Activated CD8-positive, alpha-beta T cell treated with anti-CD3 and anti-CD28 coated beads for 36 hours (primary cell): ENCODE data around the gene RNF4. TPM values are rescaled to one million over a fixed set of nuclear protein-coding genes. Genes with fewer than 3 reads are reported as not detected.

ENCODE experiments used
- ATAC-seq: fragments of 200-7000 bp; cut with Tn5 transposase; one replicate; pipeline ENCODE4 v1.10.0; 2021; ENCODE audit warnings: mild to moderate bottlenecking, moderate library complexity
- CTCF ChIA-PET: fragments of 350-600 bp; sonication (Branson Sonifier 250); formaldehyde crosslinking; loops from one replicate; lab custom pipeline; 2021; ENCODE audit warnings: antibody characterized with exemption; lab: Charles Lee
- POLR2A ChIA-PET: fragments of 350-600 bp; sonication (Branson Sonifier 250); formaldehyde crosslinking; loops from one replicate; lab custom pipeline; 2021; ENCODE audit warnings: antibody characterized with exemption; lab: Charles Lee
- DNase-seq: peaks from one replicate; pipeline ENCODE4 v3.0.0-alpha.2; 2020
- H3K27ac Mint-ChIP-seq: one replicate; pipeline ENCODE4 v1.8.0; 2021; ENCODE audit warnings: mild to moderate bottlenecking, mixed read lengths
- H3K27me3 Mint-ChIP-seq: one replicate; pipeline ENCODE4 v1.8.0; 2021; ENCODE audit warnings: mixed read lengths
- H3K36me3 Mint-ChIP-seq: one replicate; pipeline ENCODE4 v1.8.0; 2021; ENCODE audit warnings: low read depth, mixed read lengths
- H3K4me1 Mint-ChIP-seq: one replicate; pipeline ENCODE4 v1.8.0; 2021; ENCODE audit warnings: low read depth, mixed read lengths
- H3K4me3 Mint-ChIP-seq: one replicate; pipeline ENCODE4 v1.8.0; 2021; ENCODE audit warnings: mild to moderate bottlenecking, moderate library complexity, mixed read lengths
- H3K9me3 Mint-ChIP-seq: one replicate; pipeline ENCODE4 v1.8.0; 2021; ENCODE audit warnings: mixed read lengths
- CTCF ChIP-seq: fragments of 200-600 bp; IDR thresholded peaks from one replicate; pipeline ENCODE4 v1.8.0; 2022; ENCODE audit warnings: antibody characterized with exemption, mild to moderate bottlenecking
- intact Hi-C: fragments of 100-400 bp; cut with micrococcal nuclease; formaldehyde crosslinking; loops from one replicate; pipeline ENCODE4 v1.10.0; 2022
- total RNA-seq, 2 experiments: library from RNA; stranded (reverse); gene quantifications; one replicate each; pipeline ENCODE4 v1.2.3, GENCODE V29; 2021

The RNF4 gene
- total RNA-seq, 2 experiments from 2014 or later: 94.6 to 96.2 TPM

- ChIA-PET CTCF (interaction anchor here (0.6 to 1.3 kb wide), 3 partner anchors 8 to 247 kb away, joined by 3 to 4 read pairs (median 4); no protein-coding TSS in a partner anchor), POLR2A (interaction anchor here (0.8 kb wide), 1 partner anchor 12 kb away, joined by 3 read pairs; no protein-coding TSS in a partner anchor)
- ATAC-seq (no peak), DNase-seq (no peak)
- TF ChIP-seq CTCF: no peak
- intact Hi-C loops: loop anchor here (10.0 kb wide), 1 partner anchor 235 kb away; no protein-coding TSS in a partner anchor
- Mint-ChIP-seq H3K4me1 (no peaks in the 10 kb centered on the region), H3K27ac (no peak overlapping the region), H3K27me3 (no peaks in the 10 kb centered on the region), H3K4me3 (no peak overlapping the region), H3K9me3 (no peaks in the 10 kb centered on the region), H3K36me3 (no peaks in the 10 kb centered on the region)
These were observed 19.2 kb upstream of the RNF4 start for GRCh38 chr4:2449511-2450392.

- ATAC-seq (no peak), DNase-seq (no peak)
- intact Hi-C loops: no loop called here
- no peaks in the 10 kb centered on the region for H3K27me3 Mint-ChIP-seq
- H3K4me3 Mint-ChIP-seq: no peak overlapping the region
- no peak for TF ChIP-seq CTCF
- no peaks in the 10 kb centered on the region for H3K9me3 Mint-ChIP-seq
- CTCF ChIA-PET: interaction anchor here (0.9 to 1.7 kb wide), 2 partner anchors 9 kb away, joined by 4 to 5 read pairs; no protein-coding TSS in a partner anchor
- H3K27ac Mint-ChIP-seq: no peak overlapping the region
- H3K36me3 Mint-ChIP-seq: no peaks in the 10 kb centered on the region
- POLR2A ChIA-PET: interaction anchor here (0.8 to 1.8 kb wide), 2 partner anchors 11 to 18 kb away, joined by 3 to 7 read pairs; partner anchors contain the start of gene RNF4
- no peaks in the 10 kb centered on the region for H3K4me1 Mint-ChIP-seq
These were observed 18.4 kb upstream of the RNF4 start for GRCh38 chr4:2450394-2451035.

GRCh38 chr4:2451036-2451520 lies 17.8 kb upstream of the RNF4 start:
- ChIA-PET CTCF (interaction anchor here (1.7 kb wide), 1 partner anchor 9 kb away, joined by 5 read pairs; no protein-coding TSS in a partner anchor), POLR2A (interaction anchor here (1.8 kb wide), 1 partner anchor 18 kb away, joined by 7 read pairs; the partner anchor contains the start of gene RNF4)
- Mint-ChIP-seq H3K4me1 (no peaks in the 10 kb centered on the region), H3K27me3 (no peaks in the 10 kb centered on the region), H3K36me3 (no peaks in the 10 kb centered on the region), H3K4me3 (no peak overlapping the region), H3K27ac (no peak overlapping the region), H3K9me3 (no peaks in the 10 kb centered on the region)
- intact Hi-C loops: no loop called here
- TF ChIP-seq CTCF: no peak
- ATAC-seq: no peak
- no peak for DNase-seq

- DNase-seq (no peak), ATAC-seq (no peak)
- Mint-ChIP-seq H3K36me3 (no peaks in the 10 kb centered on the region), H3K27ac (no peak overlapping the region), H3K4me3 (no peak overlapping the region), H3K9me3 (no peaks in the 10 kb centered on the region), H3K4me1 (no peaks in the 10 kb centered on the region), H3K27me3 (no peaks in the 10 kb centered on the region)
- intact Hi-C loops: no loop called here
- no peak for TF ChIP-seq CTCF
- POLR2A ChIA-PET: interaction anchor here (1.8 kb wide), 1 partner anchor 17 kb away, joined by 7 read pairs; the partner anchor contains the start of gene RNF4
- CTCF ChIA-PET: interaction anchor here (1.7 kb wide), 1 partner anchor 10 kb away, joined by 5 read pairs; no protein-coding TSS in a partner anchor
These were observed 16.8 kb upstream of the RNF4 start for GRCh38 chr4:2451821-2452785.
